HG03457 (cell line): ENCODE data around the gene EGFL6.
"Not testable (repeated sequence)": the region's sequence is repeated elsewhere in the genome, so short reads cannot be mapped to it uniquely, and the experiment has no call there.

ENCODE experiments used
- ATAC-seq: cut with Tn5 transposase; IDR thresholded peaks from one replicate; pipeline ENCODE4 v1.9.1; 2021; ENCODE audit warnings: moderate number of reproducible peaks; ENCODE audit not compliant: unreplicated experiment

Gene EGFL6

DNA sequence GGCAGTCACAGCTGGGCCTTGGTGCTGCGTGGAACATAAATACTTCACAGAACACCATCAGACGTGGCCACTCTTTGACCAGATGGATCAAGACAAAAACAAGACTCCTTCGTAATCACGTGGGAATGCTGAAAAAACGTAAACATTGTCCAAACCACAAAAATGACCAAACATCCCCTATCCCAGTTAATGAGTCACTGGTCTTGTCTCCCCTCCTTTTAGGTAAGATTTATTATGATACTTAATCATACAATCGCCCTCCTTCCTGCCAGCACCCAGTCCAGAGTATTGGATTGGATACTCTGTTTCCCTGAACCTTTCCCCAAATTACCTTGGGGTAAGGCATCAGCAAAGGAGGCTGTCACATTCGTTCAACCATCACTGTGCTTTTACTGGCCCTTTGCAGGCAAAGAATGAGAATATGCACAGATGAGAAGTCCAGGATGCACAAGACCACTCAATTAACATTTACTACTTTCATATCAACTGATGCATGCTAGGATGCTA lies 82.9 kb downstream of the EGFL6 start:
- ATAC-seq: no peak

DNA sequence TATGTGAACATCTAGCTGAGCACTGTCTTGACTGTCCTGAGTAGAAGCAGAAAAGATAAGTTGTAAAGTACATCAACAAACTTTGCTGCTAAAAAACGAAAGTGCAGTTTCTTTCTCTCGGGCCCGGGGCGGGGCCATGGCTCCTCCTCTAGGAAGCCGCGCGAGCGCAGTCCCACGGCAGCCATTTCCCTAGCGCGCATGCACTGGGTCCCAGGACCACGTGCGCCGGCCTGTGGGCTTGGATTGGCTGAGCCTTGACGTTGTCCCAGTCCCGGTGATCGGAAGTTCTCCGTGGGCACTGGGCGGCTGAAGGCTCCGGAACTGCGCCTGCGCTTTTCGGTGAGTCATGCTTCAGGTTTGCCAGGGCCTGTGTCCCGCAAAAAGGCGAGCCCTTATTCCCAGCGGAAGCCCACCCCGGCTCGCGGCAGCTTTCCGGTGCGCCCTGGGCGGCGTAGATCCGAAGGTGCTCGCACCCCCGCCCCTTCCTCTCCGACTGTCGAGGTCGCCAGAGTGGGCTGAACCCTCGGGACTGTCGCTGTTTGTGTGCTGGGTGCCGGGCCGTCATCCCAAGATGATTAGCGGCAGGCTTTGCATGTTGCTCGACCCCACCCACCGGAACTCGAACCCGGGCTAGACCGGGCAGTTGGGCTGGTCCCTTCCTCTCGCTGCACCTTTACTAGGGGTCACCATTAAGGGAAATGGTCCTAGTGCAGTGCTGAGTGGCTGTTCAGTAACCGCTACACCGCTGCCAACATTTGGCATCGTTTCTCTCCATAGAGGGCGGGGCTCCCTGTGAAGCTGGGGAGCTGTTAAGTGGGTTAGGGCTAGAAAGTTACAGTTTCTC lies 83.7 kb downstream of the EGFL6 start, which contains the start of gene TCEANC:
Gene TCEANC (plus strand): TSS at position 292 of the 844 bp plus-strand sequence. CDS start 9,368 bp downstream, outside the sequence.
- peak; percentile 82 for ATAC-seq

DNA sequence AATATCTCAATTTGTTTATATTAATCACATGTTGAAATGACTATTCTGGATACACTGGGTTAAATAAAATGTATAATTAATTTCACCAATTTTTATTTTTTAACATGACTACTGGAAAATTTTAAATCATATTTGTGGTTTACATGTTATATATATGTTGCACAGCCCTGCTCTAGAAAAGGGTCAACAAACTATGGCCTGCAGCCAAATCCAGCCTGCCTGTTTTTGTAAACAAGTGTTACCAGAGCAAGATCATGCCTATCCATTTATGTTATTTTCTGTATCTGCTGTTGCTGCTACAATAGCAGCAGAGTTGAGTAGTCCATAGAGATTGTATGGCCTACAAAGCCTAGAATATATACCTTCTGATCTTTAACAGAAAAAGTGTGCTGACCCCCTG lies 84.7 kb downstream of the EGFL6 start:
- no peak for ATAC-seq

DNA sequence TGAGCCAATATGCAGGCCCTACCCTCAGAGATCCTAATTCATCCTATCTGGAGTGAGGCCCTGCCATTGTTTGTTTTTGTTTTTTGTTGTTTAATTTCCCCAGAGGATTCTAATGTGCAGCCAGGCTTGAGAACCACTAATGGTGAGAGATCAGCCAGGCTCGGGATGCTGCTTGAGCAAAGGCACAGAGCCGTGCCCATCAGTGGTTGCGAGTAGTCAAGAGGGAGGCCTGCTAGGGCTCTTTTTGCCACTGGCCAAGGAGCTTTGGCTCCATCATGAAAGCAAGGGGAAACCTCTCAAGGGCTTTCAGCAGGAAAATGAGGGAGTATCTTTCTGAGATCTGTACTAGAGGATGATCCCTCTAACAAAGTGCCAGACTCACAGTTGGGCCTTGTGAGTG lies 86.3 kb downstream of the EGFL6 start:
- ATAC-seq: no peak

DNA sequence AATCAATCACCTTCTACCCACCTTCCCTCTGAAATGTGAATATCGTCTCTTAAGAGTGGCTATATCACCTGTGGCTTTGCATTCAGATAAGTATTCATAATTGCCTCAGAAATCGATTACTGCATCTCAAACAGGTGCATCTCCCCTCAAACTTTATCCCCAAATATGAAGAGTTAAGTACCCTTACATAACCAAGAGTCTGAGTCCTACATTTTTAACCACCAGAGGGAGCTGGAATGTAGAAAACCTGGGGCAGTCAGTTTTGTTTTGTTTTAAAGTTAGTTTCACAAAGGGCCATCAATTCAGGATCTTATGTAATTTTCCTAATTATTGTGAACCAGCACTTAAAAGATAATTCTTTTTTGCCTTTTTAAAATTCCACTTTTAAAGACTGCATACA lies 89.2 kb downstream of the EGFL6 start:
- ATAC-seq: no peak

DNA sequence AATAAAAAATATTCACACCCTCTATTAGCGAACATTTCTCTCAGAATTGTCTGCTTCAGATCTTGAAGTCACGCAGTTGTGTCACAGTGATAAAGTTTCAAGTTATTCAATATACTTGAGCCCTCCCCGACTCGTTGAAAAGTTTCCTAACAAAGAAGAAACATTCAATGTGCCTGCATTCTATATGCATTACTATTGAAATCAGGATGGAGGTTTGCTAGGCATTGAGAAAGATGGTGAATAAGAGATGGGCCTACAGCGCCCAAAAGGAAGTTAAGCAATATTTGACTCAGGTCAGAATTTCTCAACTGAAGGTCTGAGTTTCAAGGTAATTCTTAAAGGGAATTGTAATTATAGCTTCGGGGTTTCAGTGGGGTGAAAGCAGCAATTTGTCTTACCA lies 89.7 kb downstream of the EGFL6 start:
- ATAC-seq: no peak

DNA sequence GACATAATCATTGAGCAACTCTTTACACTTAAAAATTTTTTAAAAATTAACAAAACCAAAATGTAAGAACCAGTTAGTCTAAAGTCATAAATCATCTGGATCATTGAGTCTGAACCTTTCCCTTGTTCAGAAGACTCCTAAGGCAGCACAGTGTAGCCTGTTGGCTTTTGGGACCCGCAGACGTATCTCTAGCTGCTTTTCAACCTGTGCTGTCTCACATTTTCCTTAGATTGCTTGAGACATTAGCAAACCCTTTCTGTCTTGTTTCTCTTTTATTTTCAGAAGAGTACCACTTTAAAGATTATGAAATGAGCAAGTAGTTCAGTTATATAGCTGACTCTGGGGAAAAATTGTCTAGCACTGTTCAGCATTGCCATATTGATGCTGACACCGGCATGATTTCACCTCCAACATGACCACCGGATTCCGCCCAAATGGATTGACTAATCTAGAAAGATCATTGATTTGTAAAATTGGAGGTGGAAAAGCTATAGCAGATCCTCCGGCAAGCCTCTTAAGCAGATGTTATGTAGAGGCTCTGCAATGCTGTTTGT lies 92.4 kb downstream of the EGFL6 start:
- ATAC-seq: no peak

DNA sequence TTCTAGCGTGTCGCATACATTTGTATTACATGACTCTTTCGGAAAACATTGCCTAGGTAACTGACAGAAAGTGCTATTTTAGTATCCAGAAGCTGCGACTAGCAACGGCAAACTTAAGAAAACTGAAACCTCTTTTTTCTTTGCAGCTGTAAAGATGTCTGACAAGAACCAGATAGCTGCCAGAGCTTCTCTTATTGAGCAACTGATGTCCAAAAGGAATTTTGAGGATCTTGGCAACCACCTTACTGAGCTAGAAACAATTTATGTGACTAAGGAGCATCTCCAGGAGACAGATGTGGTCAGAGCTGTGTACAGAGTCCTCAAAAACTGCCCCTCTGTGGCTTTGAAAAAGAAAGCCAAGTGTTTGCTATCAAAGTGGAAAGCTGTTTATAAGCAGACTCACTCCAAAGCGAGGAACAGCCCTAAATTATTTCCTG lies 93.0 kb downstream of the EGFL6 start:
- ATAC-seq: no peak

DNA sequence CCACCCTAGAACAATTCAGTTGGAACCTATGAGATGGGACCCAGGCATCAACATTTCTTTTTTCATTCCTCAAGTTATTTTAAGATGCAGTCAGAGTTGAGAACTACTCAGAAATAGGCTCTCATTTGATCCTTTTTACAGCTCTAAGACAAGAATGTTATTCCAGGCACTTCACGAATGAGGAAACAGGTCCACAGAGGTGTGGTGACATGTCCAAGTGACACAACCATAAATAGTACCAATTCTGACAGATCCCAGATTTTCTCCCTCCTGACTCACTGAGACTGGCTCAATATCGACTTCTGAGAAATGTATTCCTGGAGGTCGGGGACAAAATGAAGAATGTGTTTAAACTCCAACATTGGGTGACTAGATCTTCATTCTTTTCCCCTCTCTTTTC lies 94.6 kb downstream of the EGFL6 start:
- no peak for ATAC-seq

DNA sequence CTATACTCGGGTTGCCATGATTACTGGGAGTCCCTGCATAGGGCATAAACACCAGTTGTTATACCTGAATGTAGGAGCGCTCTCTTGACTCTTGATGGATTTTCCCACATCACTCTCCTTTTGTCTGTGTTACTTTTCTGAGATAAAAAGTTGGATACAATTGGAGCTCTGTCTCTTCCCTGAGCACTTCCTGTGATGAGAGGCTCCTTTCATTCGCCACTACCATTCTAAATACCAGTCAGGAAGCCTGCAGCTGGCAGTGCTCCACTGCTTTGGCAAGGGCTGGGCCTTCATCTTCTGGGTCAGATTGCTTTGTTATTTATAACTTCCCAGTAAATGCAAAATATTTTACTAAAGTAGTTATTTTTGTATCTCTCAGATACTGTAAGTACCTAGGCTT lies 97.4 kb downstream of the EGFL6 start:
- no peak for ATAC-seq

DNA sequence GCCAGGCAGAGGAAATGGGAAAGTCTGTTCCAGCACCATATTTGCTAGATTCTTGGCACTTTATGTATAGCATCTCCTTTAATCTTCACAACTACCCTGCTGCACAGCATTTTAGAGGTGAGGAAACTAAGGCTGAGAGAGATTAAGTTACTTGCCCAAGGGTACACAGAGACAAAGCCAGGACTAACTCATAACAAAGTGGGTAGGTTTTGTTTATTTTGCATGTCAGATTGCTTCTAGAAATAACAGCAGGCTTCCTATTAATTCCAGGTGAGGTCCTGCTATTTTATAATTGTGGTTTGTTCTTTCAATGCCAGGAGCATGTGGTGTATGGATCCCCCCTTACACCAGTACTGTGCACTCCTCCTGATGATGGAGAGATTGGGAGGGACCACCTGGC lies 98.5 kb downstream of the EGFL6 start:
- no peak for ATAC-seq

DNA sequence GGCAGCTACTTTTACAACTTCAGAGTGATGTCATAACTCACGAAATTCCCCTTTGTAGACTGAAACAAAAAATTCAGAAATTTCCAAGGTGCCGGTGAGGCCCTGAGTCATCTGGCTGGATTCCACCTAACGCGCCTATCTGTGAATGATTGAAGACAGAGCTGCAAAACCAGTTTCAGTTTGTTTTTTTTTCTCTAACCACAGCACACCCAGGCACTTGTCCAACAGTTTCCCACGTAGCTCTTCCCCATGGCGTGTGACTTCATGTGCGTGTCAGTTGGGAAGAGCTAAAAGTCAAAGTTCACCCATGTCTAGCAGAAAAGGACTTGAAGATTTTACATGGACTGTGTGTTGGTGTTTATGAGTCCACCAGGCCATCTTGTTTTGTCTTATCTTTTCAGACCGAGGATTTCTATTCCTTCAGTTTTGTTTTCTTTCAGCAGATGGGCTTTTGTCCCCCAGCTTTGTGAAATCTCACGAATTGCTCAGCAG lies 99.9 kb downstream of the EGFL6 start:
- peak; percentile 72 for ATAC-seq

DNA sequence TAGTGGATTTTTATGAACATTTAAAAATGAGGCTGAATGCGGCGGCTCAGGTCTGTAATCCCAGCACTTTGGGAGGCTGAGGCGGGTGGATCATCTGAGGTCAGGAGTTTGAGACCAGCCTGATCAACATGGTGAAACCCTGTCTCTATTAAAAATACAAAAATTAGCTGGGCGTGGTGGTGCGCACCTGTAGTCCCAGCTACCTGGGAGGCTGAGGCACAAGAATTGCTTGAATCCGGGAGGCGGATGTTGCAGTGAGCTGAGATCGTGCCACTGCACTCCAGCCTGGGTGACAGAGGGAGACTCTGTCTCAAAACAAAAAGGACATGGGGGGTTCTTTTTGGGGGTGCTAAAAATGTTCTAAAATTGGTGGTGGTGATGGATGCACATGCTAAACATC lies 100.4 kb downstream of the EGFL6 start:
- not testable (repeated sequence) for ATAC-seq

DNA sequence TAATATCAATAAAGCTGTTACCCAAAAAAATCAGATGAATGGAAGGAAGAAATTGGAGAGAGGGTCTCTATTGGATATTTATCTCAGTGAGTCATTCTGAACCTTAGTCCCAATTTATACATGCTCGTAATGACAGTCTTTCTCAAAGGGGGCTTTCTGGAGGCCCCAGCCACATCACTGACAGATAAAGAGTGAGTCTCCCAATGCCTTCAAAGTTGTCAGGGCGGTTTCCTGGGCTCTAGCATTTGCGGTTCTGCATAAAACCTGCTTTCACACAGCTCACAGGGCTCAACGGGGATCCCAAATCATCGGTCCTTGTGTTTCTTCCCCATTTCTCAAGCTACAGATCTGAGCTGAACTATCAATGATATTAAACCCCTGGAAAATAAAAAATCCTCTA lies 100.8 kb downstream of the EGFL6 start:
- no peak for ATAC-seq

DNA sequence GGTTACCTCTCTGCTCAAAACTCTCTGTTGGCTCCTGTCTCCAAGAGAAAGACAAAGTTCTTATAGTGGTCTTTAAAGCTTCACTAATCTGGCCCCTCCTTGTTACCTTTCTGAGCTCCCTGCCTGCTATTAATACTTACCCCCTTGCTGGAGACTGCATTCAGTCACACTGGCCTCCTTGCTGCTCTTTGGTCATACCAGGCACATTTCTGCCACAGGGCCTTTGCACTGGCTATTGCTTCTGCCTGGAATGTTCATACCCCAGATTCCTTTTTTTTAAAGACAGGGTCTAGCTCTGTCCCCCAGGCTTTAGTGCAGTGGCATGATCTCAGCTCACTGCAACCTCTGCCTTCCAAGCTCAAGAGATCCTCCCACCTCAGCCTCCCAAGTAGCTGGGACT lies 103.6 kb downstream of the EGFL6 start:
- ATAC-seq: no peak

DNA sequence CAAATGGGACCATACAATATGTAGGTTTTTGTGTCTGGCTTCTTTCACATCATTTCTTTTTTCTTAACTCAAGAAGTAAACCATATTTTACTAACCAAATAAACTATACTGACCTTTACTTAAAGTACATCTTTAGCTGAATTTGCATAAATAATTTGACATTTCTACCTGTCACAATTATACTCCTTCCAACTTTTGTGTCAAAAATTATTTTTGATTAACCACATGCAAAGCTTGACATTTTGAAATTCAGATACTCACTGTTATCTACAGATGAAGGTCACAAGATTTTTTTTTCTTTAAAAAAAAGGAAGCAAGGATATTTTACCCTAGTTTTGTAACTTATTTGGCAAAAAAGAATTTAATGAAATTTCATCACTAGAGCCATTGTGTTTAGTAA lies 107.5 kb downstream of the EGFL6 start:
- no peak for ATAC-seq

DNA sequence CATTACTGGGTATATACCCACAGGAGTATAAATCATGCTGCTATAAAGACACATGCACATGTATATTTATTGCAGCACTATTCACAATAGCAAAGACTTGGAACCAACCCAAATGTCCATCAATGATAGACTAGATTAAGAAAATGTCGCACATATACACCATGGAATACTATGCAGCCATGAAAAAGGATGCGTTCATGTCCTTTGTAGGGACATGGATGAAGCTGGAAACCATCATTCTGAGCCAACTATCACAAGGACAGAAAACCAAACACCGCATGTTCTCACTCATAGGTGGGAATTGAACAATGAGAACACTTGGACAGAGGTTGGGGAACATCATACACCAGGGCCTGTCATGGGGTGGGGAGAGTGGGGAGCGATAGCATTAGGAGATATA lies 110.3 kb downstream of the EGFL6 start:
- not testable (repeated sequence) for ATAC-seq

DNA sequence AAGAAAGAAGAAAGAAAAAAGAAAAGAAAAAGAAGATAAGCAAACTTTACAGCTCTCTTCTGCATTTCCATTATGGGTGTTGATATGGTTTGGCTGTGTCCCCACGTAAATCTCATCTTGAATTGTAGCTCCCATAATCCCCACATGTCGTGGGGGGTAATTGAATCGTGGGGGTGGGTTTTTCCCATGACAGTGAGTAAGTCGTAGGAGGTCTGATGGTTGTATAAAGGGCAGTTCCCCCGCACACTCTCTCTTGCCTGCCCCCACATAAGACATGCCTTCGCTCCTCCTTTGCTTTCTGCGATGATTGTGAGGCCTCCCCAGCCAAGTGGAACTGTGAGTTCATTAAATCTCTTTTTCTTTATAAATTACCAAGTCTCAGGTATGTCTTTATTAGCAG lies 112.2 kb downstream of the EGFL6 start:
- ATAC-seq: no peak
